HUES64 (cell line): ENCODE measurements around the gene DOLPP1.
"Not testable (repeated sequence)": the region's sequence is repeated elsewhere in the genome, so short reads cannot be mapped to it uniquely, and the experiment has no call there.

Source experiments
- H3K27ac ChIP-seq: 2 replicates; pipeline ENCODE4 v1.7.0; 2013; ENCODE audit warnings: low read depth, low read length, inconsistent platforms
- H3K27me3 ChIP-seq: 2 replicates; pipeline ENCODE4 v1.6.1; 2013; ENCODE audit warnings: mild to moderate bottlenecking, low read length; ENCODE audit not compliant: insufficient read depth
- H3K36me3 ChIP-seq: 2 replicates; pipeline ENCODE4 v1.6.1; 2013; ENCODE audit warnings: mild to moderate bottlenecking, low read length; ENCODE audit not compliant: insufficient read depth
- H3K4me1 ChIP-seq: 2 replicates; pipeline ENCODE4 v1.6.1; 2013; ENCODE audit warnings: mild to moderate bottlenecking, low read length, moderate library complexity; ENCODE audit not compliant: insufficient read depth
- H3K4me3 ChIP-seq: 2 replicates; pipeline ENCODE4 v1.5.1; 2013; ENCODE audit warnings: mild to moderate bottlenecking, low read length, moderate library complexity
- H3K9ac ChIP-seq: 2 replicates; pipeline ENCODE4 v1.6.1; 2013; ENCODE audit warnings: mild to moderate bottlenecking, low read depth, low read length
- H3K9me3 ChIP-seq: 2 replicates; pipeline ENCODE4 v1.6.1; 2013; ENCODE audit warnings: low read depth, low read length; ENCODE audit not compliant: insufficient read depth
- WGBS: fragments of 150-250, 120-280 bp; methylation state at CpG from one replicate; pipeline ENCODE4 v1.1.7; 2013; ENCODE audit warnings: missing lambda C conversion rate; 5-methylcytosine and 5-hydroxymethylcytosine counted together

The DOLPP1 gene

DNA sequence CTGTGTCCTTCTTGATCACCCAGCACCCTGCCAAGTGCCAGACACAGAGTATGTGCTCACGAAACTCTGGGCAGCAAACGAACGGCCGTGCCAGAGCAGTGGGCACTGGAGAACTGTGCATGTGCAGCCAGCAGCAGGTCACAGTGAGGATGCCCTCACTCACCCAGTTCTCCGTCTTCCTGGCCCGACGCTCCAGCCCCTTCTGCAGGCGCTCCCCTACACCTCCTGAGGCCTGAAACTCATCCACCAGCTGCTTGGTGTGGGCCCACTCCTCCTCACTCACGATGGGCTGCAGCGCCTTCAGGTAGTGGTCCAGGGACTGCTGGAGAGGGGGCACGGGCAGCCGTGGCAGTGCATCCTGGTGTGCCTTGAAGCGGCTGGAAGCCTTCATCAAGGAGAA, 26.7 kb downstream of the DOLPP1 start:
- Histone ChIP-seq H3K27me3 (peaks cover 21% of the 10 kb centered on the region), H3K4me1 (0 out of 2 replicates have a peak, but pooled peaks cover 5% of the 10 kb centered on the region), H3K9ac (no peak overlapping the region), H3K4me3 (no peak overlapping the region), H3K27ac (no peak overlapping the region), H3K9me3 (no peaks in the 10 kb centered on the region), H3K36me3 (no peaks in the 10 kb centered on the region)
- 92% methylated on average over 13 of the region's 13 CpGs for WGBS

DNA sequence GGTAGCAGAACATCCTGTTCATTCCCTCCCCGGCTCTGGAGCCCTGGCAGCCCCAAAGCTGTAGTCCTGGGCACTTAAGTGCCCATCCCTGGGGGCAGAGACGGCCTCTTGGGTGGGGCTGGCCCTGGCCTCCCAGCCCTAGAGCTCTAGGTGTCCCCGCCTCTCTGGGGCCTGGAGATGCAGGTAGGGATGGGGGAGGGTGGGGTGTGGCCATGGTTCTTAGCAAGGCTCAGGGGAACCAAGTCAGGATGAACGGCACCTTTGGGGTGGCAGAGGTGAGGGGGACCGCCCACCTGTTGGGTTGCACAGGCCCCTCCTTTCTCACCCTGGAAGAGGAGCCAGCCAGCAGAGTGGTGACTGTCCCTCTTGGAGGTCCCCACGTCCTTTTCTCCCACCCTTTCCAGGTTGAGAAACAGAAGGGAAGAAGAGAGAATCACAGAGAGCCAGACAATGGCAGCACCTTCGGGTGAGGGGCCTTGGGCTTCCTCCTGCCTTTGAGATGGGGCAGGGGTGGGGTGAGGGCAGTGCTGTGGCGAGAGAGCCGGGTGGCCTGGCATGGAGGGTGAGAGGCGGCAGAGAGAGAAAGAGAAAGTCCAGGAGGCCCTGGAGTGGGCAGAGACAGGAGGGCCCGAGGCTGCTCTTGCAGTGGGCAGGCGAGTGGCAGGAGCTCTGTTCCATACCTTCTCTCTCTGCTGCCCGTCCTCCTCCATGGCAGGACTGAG, 27.3 kb downstream of the DOLPP1 start:
- H3K9me3 ChIP-seq, result no peaks in the 10 kb centered on the region
- H3K4me3 ChIP-seq, result no peak overlapping the region
- 0 out of 2 replicates have a peak, but pooled peaks cover 3% of the 10 kb centered on the region for H3K4me1 ChIP-seq
- no peaks in the 10 kb centered on the region for H3K36me3 ChIP-seq
- H3K27me3 ChIP-seq, result peaks cover 21% of the 10 kb centered on the region
- H3K27ac ChIP-seq, result no peak overlapping the region
- H3K9ac ChIP-seq, result no peak overlapping the region
- 91% methylated on average over 13 of the region's 13 CpGs for WGBS

DNA sequence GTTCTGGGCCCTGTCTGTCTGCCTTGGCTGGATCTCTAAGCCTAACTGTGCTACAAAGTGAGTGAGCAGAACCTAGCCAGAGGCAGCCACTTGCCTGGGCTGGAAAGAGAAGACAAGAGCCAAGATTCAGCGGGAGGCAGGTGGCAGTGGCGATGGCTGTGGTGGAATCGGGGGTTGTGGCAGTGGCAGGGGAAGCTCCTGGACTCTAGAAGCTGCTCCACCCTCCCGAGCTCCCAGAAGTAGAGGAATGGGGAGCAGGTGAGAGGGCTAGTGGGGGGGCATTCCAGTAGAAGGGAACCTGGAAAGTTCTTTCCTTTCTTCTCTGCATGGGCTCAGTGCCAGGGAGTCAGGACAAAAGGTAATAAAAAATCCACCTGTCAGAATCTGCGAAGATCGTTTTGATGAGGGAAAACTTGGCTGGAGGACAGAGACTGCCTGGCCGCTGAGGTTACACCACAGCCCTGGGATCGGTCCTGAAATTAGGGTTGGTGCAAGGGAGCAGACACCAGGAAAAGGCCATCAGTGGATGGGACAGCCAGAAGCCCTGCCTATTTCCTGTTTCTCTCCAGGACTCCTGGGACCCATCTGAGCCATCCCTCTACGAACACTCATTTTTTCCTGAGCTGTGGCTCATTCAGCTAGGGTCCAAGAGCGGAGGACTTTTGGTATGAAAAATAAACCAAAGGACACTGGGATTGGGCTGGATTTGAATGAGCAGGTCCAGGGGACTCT, 28.1 kb downstream of the DOLPP1 start:
- no peaks in the 10 kb centered on the region for H3K9me3 ChIP-seq
- H3K27me3 ChIP-seq, result peaks cover 21% of the 10 kb centered on the region
- no peaks in the 10 kb centered on the region for H3K36me3 ChIP-seq
- H3K27ac ChIP-seq, result no peak overlapping the region
- H3K4me1 ChIP-seq, result 0 out of 2 replicates have a peak, but pooled peaks cover 3% of the 10 kb centered on the region
- no peak overlapping the region for H3K9ac ChIP-seq
- no peak overlapping the region for H3K4me3 ChIP-seq
- WGBS, result 92% methylated on average over 10 of the region's 10 CpGs

DNA sequence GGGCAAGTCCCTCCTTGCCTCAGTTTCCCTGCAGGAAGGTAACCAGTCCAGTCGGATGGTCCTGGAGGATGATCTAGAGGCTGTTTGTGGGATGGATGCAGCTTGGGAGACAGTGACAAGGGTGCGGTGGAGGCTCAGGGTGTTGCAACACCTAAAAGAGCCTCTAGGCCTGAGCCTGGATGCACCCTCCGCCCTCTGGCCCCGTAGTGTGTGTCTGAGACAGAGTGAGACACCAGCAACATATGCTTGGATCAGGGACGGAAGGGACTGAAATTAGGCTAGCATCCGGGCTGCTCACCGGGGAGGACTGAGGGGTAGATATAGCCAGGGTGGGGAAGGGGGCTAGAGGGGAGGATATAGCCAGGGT, 28.6 kb downstream of the DOLPP1 start:
- 0 out of 2 replicates have a peak, but pooled peaks cover 3% of the 10 kb centered on the region for H3K4me1 ChIP-seq
- H3K27ac ChIP-seq, result no peak overlapping the region
- WGBS, result 80% methylated on average over 7 of the region's 7 CpGs
- no peak overlapping the region for H3K4me3 ChIP-seq
- no peaks in the 10 kb centered on the region for H3K36me3 ChIP-seq
- no peaks in the 10 kb centered on the region for H3K9me3 ChIP-seq
- H3K27me3 ChIP-seq, result peaks cover 21% of the 10 kb centered on the region
- H3K9ac ChIP-seq, result no peak overlapping the region

DNA sequence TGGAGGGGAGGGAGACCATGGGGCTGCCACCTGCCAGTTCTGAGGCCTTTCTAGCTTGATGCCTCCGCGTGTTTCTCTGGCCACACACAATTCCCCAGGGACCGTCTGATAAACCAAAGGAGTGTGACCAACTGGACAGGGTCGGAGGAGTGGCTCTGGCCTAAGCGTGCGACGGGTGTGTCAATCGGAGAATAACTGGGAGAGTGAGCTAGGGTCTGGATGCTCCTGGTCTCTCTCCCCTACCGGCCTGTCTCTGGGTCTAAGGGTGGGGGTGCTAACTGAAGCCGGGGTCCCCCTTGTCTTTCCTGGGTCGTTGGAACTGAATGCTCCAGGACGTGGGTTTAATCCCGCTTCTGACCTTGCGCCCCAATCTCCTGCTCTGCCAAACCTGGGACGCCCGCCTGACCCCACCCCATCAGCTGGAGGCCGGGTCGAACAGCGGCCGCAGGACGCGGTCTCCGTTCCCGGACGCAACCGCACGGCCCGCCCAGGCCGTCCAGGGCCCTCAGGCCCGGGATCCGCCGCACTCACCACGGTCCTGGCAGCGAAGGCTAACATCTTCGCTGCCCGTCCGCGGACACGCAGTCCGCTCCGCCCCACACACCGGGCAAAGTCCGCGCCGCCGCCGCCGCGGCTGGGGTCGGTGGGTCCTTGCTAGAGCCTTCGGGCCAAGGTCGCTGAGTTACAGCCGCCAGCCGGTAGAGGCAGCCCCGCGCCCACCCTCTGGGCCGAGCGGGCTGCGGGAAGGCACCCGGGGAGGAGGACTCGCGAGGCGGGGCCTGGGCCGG, 29.2 kb downstream of the DOLPP1 start:
- H3K36me3 ChIP-seq, result no peaks in the 10 kb centered on the region
- H3K27ac ChIP-seq, result no peak overlapping the region
- peak overlapping the region; percentile 40 for H3K9ac ChIP-seq
- H3K4me3 ChIP-seq, result peak overlapping the region; percentile 66
- 0 out of 2 replicates have a peak, but pooled peaks cover 3% of the 10 kb centered on the region for H3K4me1 ChIP-seq
- no peaks in the 10 kb centered on the region for H3K9me3 ChIP-seq
- H3K27me3 ChIP-seq, result peaks cover 21% of the 10 kb centered on the region
- WGBS, result 4% methylated on average over 64 of the region's 64 CpGs

DNA sequence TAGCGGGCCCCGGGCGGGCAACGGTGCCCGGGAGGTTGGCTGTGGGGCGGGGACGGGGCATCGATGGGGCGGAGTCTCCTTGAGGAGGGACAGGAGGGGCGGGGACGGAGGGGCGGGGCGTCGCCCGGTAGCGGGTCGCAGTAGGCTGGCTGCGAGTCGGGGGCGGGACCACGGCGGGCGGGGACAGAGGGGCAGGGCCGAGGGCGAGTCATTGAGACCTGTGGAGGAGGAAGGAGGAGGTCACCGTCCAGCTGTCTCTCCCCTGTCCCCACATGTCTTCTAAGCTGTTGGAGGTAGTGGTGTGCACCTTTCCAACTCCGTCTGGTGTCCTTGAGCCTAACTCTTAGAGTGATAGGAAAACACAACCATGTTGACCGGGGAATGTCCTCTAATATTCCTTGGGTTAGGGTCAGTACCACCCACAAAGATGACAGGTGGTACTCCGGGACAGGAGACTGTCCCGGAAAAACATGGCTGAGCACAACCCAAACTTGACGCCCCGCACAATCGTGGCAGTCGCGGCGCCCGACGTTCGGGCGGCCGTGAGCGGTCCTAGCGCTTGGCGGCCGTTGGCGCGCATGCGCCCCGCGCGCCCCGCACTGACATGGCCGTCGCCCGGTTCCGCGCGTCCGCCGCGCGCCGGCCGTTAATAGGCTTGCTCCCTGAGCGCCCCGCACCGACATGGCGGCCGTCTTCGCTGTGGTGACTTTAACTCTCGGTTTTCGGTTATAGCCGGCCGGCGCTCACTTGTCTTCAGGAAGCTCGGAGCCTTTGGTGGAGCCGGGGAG, 30.0 kb downstream of the DOLPP1 start, which contains the start of the genes CRAT and PTPA:
CRAT (minus strand) TSS at position 54 of the 788 bp plus-strand sequence. CDS start 284 bp downstream, outside the sequence.
PTPA (plus strand) TSS at position 676 of the 788 bp plus-strand sequence. CDS start 186 bp downstream, outside the sequence.
- Histone ChIP-seq H3K27ac (peak within 1 kb of the TSS; percentile 95), H3K36me3 (no peaks in the 10 kb centered on the region), H3K9me3 (no peaks in the 10 kb centered on the region), H3K4me3 (peak within 1 kb of the TSS; percentile 66), H3K9ac (peak within 1 kb of the TSS; percentile 96), H3K27me3 (peaks cover 21% of the 10 kb centered on the region), H3K4me1 (0 out of 2 replicates have a peak, but pooled peaks cover 3% of the 10 kb centered on the region)
- under 1% methylated on average over 76 of the region's 77 CpGs for WGBS

DNA sequence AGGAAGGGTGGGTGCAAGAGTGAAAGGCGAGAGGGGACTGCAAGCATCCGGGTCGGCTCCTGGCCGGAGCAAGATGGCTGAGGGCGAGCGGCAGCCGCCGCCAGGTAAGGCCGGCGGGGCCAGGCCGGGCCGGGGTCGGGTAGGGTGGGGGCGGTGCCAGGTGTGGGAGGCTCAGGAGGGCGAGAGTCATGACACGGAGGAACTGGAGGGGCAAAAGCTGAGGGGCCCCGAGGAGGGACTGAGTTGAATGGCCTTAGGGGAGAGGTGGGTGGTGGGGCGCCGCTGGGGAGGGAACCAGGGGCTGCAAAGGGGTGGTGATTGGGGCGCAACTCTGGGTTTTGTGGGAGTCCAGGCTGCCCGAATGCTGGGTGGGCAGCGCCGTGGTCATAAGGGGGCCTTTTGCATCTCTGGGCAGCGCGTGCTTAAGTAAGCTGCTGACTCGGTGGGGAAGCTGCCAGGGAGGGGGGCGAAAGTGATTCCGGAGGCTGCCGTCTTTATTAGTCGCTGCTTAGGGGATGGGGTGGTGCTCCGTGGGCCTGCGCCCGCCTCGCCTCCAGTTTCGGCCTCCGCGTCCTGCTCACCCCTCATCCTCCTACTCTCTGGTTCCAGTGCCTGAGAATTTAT, 30.7 kb downstream of the DOLPP1 start:
- H3K27me3 ChIP-seq, result peaks cover 21% of the 10 kb centered on the region
- H3K36me3 ChIP-seq, result no peaks in the 10 kb centered on the region
- WGBS, result 1% methylated on average over 35 of the region's 37 CpGs
- H3K9ac ChIP-seq, result peak overlapping the region; percentile 96
- H3K4me1 ChIP-seq, result 0 out of 2 replicates have a peak, but pooled peaks cover 3% of the 10 kb centered on the region
- H3K4me3 ChIP-seq, result peak overlapping the region; percentile 66
- H3K9me3 ChIP-seq, result no peaks in the 10 kb centered on the region
- peak overlapping the region; percentile 95 for H3K27ac ChIP-seq

DNA sequence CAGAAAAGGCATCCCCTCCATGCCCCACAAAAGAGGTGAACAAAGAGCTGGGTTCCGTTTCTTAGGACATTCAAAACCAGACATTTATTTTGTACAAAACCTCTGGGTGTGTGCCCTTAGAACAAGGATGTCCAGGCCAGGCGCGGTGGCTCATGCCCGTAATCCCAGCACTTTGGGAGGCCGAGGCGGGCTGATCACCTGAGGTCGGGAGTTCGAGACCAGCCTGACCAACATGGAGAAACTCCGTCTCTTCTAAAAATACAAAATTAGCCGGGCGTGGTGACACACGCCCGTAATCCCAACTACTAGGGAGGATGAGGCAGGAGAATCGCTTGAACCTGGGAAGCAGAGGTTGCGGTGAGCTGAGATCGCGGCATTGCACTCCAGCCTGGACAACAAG, 31.6 kb downstream of the DOLPP1 start:
- not testable (repeated sequence) for H3K4me1 ChIP-seq, H3K36me3 ChIP-seq, H3K9me3 ChIP-seq, H3K27ac ChIP-seq
- peaks cover 21% of the 10 kb centered on the region for H3K27me3 ChIP-seq
- peak overlapping the region; percentile 96 for H3K9ac ChIP-seq
- WGBS, result 95% methylated on average over 17 of the region's 17 CpGs
- peak overlapping the region; percentile 66 for H3K4me3 ChIP-seq

DNA sequence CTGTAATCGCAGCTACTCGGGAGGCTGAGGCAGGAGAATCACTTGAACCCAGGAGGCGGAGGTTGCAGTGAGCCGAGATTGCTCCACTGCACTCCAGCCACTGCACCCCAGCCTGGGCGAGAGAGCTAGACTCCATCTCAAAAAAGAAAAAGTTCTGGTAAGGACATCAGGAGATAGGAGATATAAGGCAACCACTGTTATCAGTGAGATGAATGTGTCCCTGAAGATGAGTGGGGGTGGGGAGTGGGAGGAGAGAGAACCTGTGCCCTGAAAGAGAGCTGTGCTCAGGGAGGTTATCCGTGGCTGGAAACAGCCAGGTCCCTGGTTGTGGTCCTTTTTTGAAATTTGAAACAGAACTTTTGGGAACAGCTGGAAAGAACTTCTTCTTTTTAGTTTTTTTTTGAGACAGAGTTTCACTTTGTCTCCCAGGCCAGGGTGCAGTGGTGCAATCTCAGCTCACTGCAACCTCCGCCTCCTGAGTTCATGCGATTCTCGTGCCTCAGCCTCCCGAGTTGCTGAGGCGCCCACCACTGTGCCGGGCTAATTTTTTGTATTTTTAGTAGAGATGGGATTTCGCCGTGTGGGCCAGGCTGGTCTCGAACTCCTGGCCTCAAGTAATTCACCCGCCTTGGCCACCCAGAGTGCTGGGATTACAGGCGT, 32.9 kb downstream of the DOLPP1 start:
- Histone ChIP-seq H3K4me3 (no peak overlapping the region), H3K27ac (no peak overlapping the region), H3K36me3 (no peaks in the 10 kb centered on the region), H3K9me3 (no peaks in the 10 kb centered on the region), H3K4me1 (0 out of 2 replicates have a peak, but pooled peaks cover 3% of the 10 kb centered on the region), H3K27me3 (peaks cover 16% of the 10 kb centered on the region), H3K9ac (no peak overlapping the region)
- 94% methylated on average over 17 of the region's 17 CpGs for WGBS
